ENCODE data around the gene CEMIP2.

DNA sequence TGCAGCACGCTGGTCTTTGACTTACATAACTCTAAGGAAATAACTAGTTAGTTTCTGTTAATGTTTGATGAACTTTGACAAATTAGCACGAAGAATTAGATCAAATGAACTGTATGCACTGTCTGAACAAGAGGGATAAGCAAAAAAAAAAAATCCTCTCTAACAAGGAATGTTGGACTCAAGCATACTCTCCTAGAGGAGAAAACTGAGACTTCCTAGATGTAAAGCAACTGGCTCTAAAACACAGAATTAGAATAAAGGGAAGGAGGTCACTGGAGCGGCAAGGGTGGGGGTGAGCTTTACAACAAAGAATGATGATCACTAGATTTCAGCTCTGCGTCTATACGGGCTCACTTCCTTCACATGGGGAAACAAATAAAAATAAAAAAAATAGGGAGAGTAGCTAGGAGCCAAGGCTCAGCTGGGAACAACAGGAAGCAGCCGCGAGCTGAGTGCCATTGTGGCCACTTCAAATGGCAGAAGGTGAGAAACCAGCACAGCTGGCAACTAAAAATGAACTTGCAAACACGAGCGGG lies 48.7 kb upstream of the CEMIP2 start:
- TF ChIP-seq, protein P1, sequence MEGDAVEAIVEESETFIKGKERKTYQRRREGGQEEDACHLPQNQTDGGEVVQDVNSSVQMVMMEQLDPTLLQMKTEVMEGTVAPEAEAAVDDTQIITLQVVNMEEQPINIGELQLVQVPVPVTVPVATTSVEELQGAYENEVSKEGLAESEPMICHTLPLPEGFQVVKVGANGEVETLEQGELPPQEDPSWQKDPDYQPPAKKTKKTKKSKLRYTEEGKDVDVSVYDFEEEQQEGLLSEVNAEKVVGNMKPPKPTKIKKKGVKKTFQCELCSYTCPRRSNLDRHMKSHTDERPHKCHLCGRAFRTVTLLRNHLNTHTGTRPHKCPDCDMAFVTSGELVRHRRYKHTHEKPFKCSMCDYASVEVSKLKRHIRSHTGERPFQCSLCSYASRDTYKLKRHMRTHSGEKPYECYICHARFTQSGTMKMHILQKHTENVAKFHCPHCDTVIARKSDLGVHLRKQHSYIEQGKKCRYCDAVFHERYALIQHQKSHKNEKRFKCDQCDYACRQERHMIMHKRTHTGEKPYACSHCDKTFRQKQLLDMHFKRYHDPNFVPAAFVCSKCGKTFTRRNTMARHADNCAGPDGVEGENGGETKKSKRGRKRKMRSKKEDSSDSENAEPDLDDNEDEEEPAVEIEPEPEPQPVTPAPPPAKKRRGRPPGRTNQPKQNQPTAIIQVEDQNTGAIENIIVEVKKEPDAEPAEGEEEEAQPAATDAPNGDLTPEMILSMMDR (IDR thresholded peaks at IDR 0.05; ENCODE audit: extremely low read depth in 1 of 2, insufficient read depth in 1 of 2, low read depth in 1 of 2, low read length in 2 of 2): no peak
- TF ChIP-seq EZH2 (IDR thresholded peaks at IDR 0.05; ENCODE audit: borderline replicate concordance, low read depth, low read length, severe bottlenecking) (no peak), POLR2AphosphoS5 (IDR thresholded peaks at IDR 0.05; ENCODE audit: insufficient read depth, low read depth, low read length) (no peak), JUN (IDR thresholded peaks at IDR 0.05; ENCODE audit: borderline replicate concordance, insufficient read depth, insufficient read length, low read depth) (no peak), MYC (IDR thresholded peaks at IDR 0.05; ENCODE audit: low read depth, low read length) (no peak), POLR2A (IDR thresholded peaks at IDR 0.05; ENCODE audit: low read depth, low read length) (no peak), MAX (IDR thresholded peaks at IDR 0.05; ENCODE audit: insufficient read depth, insufficient read length) (no peak), FOS (IDR thresholded peaks at IDR 0.05; ENCODE audit: borderline replicate concordance, insufficient read depth, low read length) (no peak)
